SK-N-SH (cell line): Measurements from ENCODE around the gene CMTM8. TPM values are rescaled to one million over a fixed set of nuclear protein-coding genes. Genes with fewer than 3 reads are reported as not detected.
A peak's percentile ranks its signal among the peaks of the same experiment; 100 is the strongest.

Source experiments
- EP300 ChIP-seq, 2 experiments: IDR thresholded peaks; 2 replicates each; pipeline versions ENCODE4 v1.4.0 to v1.6.1; 2012; ENCODE audit warnings: borderline replicate concordance in 1 of 2, low read depth in 1 of 2, low read length in 1 of 2
- EZH2phosphoT487 ChIP-seq: fragments of 200-600 bp; sonication (generic); IDR thresholded peaks from 2 replicates; pipeline ENCODE4 v1.6.1; 2017; ENCODE audit warnings: low read depth, mixed run types, mild to moderate bottlenecking, antibody characterized with exemption, moderate library complexity, borderline replicate concordance
- FOSL2 ChIP-seq: IDR thresholded peaks from 2 replicates; pipeline ENCODE4 v1.4.0; 2012; ENCODE audit warnings: low read depth, mild to moderate bottlenecking, moderate library complexity, borderline replicate concordance
- GATA2 ChIP-seq: sonication (generic); formaldehyde crosslinking; IDR thresholded peaks from 2 replicates; pipeline ENCODE4 v1.5.0; 2020; ENCODE audit warnings: mild to moderate bottlenecking, missing genetic modification reagents
- JUND ChIP-seq: IDR thresholded peaks from 2 replicates; pipeline ENCODE4 v1.4.0; 2012
- MXI1 ChIP-seq: IDR thresholded peaks from 2 replicates; pipeline ENCODE4 v1.6.1; 2012; ENCODE audit warnings: mild to moderate bottlenecking, low read depth, low read length, improper control_type of control experiment
- NFIC ChIP-seq: IDR thresholded peaks from 2 replicates; pipeline ENCODE4 v1.4.0; 2012; ENCODE audit warnings: borderline replicate concordance
- POLR2AphosphoS5 ChIP-seq: IDR thresholded peaks from 2 replicates; pipeline ENCODE4 v1.6.1; 2012; ENCODE audit warnings: low read depth, low read length
- RAD21 ChIP-seq: IDR thresholded peaks from 2 replicates; pipeline ENCODE4 v1.6.1; 2012; ENCODE audit warnings: mild to moderate bottlenecking, low read length
- SIN3A ChIP-seq: IDR thresholded peaks from 2 replicates; pipeline ENCODE4 v1.6.1; 2012; ENCODE audit warnings: low read depth, mild to moderate bottlenecking, low read length, moderate library complexity, borderline replicate concordance
- SMC3 ChIP-seq: IDR thresholded peaks from 2 replicates; pipeline ENCODE4 v1.6.1; 2012; ENCODE audit warnings: low read depth, low read length, improper control_type of control experiment
- TCF12 ChIP-seq: IDR thresholded peaks from 2 replicates; pipeline ENCODE4 v1.4.0; 2012
- YY1 ChIP-seq: IDR thresholded peaks from 2 replicates; pipeline ENCODE4 v1.4.0; 2012; ENCODE audit warnings: low read depth, mild to moderate bottlenecking
- polyA plus RNA-seq, 3 experiments: library from polyadenylated mRNA; depleted of rRNA; stranded (reverse); fragments of >200 nt; gene quantifications; 2 replicates each; pipeline ENCODE4 v1.2.3, GENCODE V29; 2012
- TF ChIP-seq, protein P1 (sequence below): IDR thresholded peaks from 2 replicates; pipeline ENCODE4 v1.6.1; 2012; ENCODE audit warnings: mild to moderate bottlenecking, low read depth, low read length, moderate library complexity
- TF ChIP-seq, protein P2 (sequence below): fragments of 150-350 bp; IDR thresholded peaks from 2 replicates; pipeline ENCODE4 v1.6.1; 2017; ENCODE audit warnings: antibody characterized with exemption, low read length, low read depth, borderline replicate concordance
- TF ChIP-seq, protein P3 (sequence below): fragments of 200-600 bp; sonication (generic); IDR thresholded peaks from 2 replicates; pipeline ENCODE4 v1.6.1; 2017; ENCODE audit warnings: antibody characterized with exemption, mild to moderate bottlenecking, moderate library complexity
- TF ChIP-seq, protein P4 (sequence below): IDR thresholded peaks from 2 replicates; pipeline ENCODE4; 2012
- TF ChIP-seq, protein P5 (sequence below): IDR thresholded peaks from 2 replicates; pipeline ENCODE4 v1.4.0; 2012; ENCODE audit warnings: low read depth, borderline replicate concordance
- TF ChIP-seq, protein P6 (sequence below): fragments of 150-350 bp; IDR thresholded peaks from 2 replicates; pipeline ENCODE4 v1.6.1; 2016; ENCODE audit warnings: mild to moderate bottlenecking, low read depth, low read length

The CMTM8 gene
- polyA plus RNA-seq, 1 of the 3 experiments (the other 2 are of a cell fraction): 9.7 TPM

DNA sequence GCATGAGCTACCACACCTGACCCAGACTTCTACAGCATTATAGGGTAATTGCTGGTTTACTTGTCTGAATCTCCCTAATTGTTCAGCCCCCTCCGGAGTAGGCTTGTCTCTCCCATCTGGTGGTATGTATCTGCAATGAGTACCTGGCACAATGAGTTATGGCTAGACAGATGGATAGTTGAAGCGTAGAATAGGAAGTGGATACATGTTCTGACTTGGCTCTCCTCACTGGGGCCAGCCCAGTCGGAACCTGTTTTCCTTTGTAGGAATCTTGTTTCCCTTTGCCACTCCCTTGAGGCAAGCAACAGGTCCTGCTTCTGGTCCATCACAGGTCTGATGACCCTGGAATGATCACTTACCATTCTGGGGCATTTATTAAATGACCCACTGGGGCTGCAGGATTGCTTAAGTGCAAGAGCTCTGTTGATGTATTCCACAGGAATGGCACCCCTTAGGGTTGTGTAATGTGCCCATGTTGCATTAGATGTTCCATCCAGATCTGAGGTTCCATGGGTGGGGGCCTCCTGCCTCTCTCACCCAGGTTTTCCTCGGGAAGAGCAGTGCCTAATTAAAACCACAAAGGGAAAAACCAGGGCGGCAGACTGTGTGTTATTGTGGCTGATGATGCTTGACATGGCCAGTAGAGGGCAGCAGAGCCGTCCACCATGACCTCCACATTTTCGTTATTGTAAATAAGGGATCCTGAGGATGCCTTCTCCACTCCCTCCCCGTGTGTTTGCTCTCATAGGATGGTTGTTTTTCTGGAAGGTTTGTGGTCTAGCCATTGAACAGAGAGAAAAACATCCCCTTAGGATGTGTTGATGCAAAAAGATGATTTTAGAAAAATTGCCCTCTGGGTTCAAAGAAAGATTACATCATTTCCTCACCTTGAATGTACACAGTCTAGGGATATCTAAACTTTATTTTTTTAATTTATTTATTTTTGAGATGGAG lies 58.0 kb downstream of the CMTM8 start (continued):
- peak; percentile 81 for TF ChIP-seq RAD21
- no peak for TF ChIP-seq EZH2phosphoT487
- no peak for TF ChIP-seq POLR2AphosphoS5
- TF ChIP-seq, protein P1, sequence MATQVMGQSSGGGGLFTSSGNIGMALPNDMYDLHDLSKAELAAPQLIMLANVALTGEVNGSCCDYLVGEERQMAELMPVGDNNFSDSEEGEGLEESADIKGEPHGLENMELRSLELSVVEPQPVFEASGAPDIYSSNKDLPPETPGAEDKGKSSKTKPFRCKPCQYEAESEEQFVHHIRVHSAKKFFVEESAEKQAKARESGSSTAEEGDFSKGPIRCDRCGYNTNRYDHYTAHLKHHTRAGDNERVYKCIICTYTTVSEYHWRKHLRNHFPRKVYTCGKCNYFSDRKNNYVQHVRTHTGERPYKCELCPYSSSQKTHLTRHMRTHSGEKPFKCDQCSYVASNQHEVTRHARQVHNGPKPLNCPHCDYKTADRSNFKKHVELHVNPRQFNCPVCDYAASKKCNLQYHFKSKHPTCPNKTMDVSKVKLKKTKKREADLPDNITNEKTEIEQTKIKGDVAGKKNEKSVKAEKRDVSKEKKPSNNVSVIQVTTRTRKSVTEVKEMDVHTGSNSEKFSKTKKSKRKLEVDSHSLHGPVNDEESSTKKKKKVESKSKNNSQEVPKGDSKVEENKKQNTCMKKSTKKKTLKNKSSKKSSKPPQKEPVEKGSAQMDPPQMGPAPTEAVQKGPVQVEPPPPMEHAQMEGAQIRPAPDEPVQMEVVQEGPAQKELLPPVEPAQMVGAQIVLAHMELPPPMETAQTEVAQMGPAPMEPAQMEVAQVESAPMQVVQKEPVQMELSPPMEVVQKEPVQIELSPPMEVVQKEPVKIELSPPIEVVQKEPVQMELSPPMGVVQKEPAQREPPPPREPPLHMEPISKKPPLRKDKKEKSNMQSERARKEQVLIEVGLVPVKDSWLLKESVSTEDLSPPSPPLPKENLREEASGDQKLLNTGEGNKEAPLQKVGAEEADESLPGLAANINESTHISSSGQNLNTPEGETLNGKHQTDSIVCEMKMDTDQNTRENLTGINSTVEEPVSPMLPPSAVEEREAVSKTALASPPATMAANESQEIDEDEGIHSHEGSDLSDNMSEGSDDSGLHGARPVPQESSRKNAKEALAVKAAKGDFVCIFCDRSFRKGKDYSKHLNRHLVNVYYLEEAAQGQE: no peak
- TF ChIP-seq FOSL2: no peak
- TF ChIP-seq GATA2 (CRISPR knock-in tag): no peak
- TF ChIP-seq, protein P2, sequence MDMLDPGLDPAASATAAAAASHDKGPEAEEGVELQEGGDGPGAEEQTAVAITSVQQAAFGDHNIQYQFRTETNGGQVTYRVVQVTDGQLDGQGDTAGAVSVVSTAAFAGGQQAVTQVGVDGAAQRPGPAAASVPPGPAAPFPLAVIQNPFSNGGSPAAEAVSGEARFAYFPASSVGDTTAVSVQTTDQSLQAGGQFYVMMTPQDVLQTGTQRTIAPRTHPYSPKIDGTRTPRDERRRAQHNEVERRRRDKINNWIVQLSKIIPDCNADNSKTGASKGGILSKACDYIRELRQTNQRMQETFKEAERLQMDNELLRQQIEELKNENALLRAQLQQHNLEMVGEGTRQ: no peak
- TF ChIP-seq, protein P3, sequence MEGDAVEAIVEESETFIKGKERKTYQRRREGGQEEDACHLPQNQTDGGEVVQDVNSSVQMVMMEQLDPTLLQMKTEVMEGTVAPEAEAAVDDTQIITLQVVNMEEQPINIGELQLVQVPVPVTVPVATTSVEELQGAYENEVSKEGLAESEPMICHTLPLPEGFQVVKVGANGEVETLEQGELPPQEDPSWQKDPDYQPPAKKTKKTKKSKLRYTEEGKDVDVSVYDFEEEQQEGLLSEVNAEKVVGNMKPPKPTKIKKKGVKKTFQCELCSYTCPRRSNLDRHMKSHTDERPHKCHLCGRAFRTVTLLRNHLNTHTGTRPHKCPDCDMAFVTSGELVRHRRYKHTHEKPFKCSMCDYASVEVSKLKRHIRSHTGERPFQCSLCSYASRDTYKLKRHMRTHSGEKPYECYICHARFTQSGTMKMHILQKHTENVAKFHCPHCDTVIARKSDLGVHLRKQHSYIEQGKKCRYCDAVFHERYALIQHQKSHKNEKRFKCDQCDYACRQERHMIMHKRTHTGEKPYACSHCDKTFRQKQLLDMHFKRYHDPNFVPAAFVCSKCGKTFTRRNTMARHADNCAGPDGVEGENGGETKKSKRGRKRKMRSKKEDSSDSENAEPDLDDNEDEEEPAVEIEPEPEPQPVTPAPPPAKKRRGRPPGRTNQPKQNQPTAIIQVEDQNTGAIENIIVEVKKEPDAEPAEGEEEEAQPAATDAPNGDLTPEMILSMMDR: peak; percentile 91
- TF ChIP-seq SMC3: peak; percentile 75
- TF ChIP-seq, protein P4, sequence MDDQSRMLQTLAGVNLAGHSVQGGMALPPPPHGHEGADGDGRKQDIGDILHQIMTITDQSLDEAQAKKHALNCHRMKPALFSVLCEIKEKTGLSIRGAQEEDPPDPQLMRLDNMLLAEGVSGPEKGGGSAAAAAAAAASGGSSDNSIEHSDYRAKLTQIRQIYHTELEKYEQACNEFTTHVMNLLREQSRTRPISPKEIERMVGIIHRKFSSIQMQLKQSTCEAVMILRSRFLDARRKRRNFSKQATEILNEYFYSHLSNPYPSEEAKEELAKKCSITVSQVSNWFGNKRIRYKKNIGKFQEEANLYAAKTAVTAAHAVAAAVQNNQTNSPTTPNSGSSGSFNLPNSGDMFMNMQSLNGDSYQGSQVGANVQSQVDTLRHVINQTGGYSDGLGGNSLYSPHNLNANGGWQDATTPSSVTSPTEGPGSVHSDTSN: no peak
- no peak for TF ChIP-seq EP300 (IDR thresholded peaks at IDR 0.05; ENCODE audit: borderline replicate concordance in 1 of 2, low read depth in 1 of 2, low read length in 1 of 2)
- TF ChIP-seq MXI1: no peak
- no peak for TF ChIP-seq NFIC
- TF ChIP-seq SIN3A: peak; percentile 26; the same call in 1 of the 2 replicates
- TF ChIP-seq, protein P5, sequence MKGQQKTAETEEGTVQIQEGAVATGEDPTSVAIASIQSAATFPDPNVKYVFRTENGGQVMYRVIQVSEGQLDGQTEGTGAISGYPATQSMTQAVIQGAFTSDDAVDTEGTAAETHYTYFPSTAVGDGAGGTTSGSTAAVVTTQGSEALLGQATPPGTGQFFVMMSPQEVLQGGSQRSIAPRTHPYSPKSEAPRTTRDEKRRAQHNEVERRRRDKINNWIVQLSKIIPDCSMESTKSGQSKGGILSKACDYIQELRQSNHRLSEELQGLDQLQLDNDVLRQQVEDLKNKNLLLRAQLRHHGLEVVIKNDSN: no peak
- TF ChIP-seq JUND: no peak
- TF ChIP-seq YY1: no peak
- TF ChIP-seq, protein P6, sequence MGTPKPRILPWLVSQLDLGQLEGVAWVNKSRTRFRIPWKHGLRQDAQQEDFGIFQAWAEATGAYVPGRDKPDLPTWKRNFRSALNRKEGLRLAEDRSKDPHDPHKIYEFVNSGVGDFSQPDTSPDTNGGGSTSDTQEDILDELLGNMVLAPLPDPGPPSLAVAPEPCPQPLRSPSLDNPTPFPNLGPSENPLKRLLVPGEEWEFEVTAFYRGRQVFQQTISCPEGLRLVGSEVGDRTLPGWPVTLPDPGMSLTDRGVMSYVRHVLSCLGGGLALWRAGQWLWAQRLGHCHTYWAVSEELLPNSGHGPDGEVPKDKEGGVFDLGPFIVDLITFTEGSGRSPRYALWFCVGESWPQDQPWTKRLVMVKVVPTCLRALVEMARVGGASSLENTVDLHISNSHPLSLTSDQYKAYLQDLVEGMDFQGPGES: no peak
- no peak for TF ChIP-seq TCF12
